NCI-H2081 treated with DMSO at 0.1 percent for 48 hours (cell line): Measurements from ENCODE around the gene ZNF366.

Experiments
- DNase-seq: peaks from one replicate; lab custom pipeline; 2025; lab: John Stamatoyannopoulos, UW

The ZNF366 gene

GRCh38 chr5:72464071-72464470 lies 43.1 kb downstream of the ZNF366 start:
- no peak for DNase-seq

GRCh38 chr5:72463449-72464052 lies 43.7 kb downstream of the ZNF366 start:
- no peak for DNase-seq

GRCh38 chr5:72460413-72460812 lies 46.8 kb downstream of the ZNF366 start:
- DNase-seq: no peak

- no peak for DNase-seq
These were observed 47.3 kb downstream of the ZNF366 start for GRCh38 chr5:72459913-72460312.

GRCh38 chr5:72459089-72459661 lies 48.0 kb downstream of the ZNF366 start:
- no peak for DNase-seq

GRCh38 chr5:72458407-72458806 lies 48.8 kb downstream of the ZNF366 start:
- DNase-seq: no peak

- no peak for DNase-seq
These were observed 49.7 kb downstream of the ZNF366 start for GRCh38 chr5:72457491-72457890.

GRCh38 chr5:72456391-72457074 lies 50.7 kb downstream of the ZNF366 start:
- no peak for DNase-seq

GRCh38 chr5:72455476-72455875 lies 51.7 kb downstream of the ZNF366 start:
- no peak for DNase-seq

GRCh38 chr5:72454996-72455395 lies 52.2 kb downstream of the ZNF366 start:
- no peak for DNase-seq

GRCh38 chr5:72453246-72453775 lies 53.9 kb downstream of the ZNF366 start:
- DNase-seq: no peak

GRCh38 chr5:72452515-72453245 lies 54.5 kb downstream of the ZNF366 start:
- DNase-seq: no peak

GRCh38 chr5:72451741-72452505 lies 55.3 kb downstream of the ZNF366 start:
- no peak for DNase-seq

- DNase-seq: no peak
These were observed 58.8 kb downstream of the ZNF366 start for GRCh38 chr5:72448368-72448767.

- DNase-seq: no peak
These were observed 59.5 kb downstream of the ZNF366 start for GRCh38 chr5:72447751-72448150.

- no peak for DNase-seq
These were observed 61.2 kb downstream of the ZNF366 start for GRCh38 chr5:72445969-72446368.

- DNase-seq: no peak
These were observed 63.3 kb downstream of the ZNF366 start for GRCh38 chr5:72443883-72444282.

- DNase-seq: no peak
These were observed 65.2 kb downstream of the ZNF366 start for GRCh38 chr5:72441862-72442540.

- no peak for DNase-seq
These were observed 66.0 kb downstream of the ZNF366 start for GRCh38 chr5:72441094-72441723.

GRCh38 chr5:72440207-72440638 lies 67.0 kb downstream of the ZNF366 start:
- DNase-seq: no peak

- no peak for DNase-seq
These were observed 68.0 kb downstream of the ZNF366 start for GRCh38 chr5:72439192-72439591.
